PC-9 (cell line): Measurements from ENCODE around the gene LARGE1. TPM values are rescaled to one million over a fixed set of nuclear protein-coding genes. Genes with fewer than 3 reads are reported as not detected.

Source experiments
- Bru-seq: library from RNA; stranded (reverse); fragments of 400-500 nt; gene quantifications from one replicate; lab custom pipeline; 2021; lab: Mats Ljungman, UMichigan
- BruChase-seq, 2 experiments: library from RNA; stranded (reverse); fragments of 400-500 nt; gene quantifications; one replicate each; lab custom pipeline; 2021; lab: Mats Ljungman, UMichigan
- BruUV-seq: library from RNA; stranded (reverse); fragments of 400-500 nt; replicated peaks from 2 replicates; lab custom pipeline; 2021; lab: Mats Ljungman, UMichigan
- CTCF ChIA-PET: fragments of 300-600 bp; sonication (Branson Sonifier 250); formaldehyde crosslinking; loops from one replicate; lab custom pipeline; 2022; ENCODE audit warnings: antibody characterized with exemption; lab: Charles Lee
- POLR2A ChIA-PET: fragments of 300-600 bp; sonication (Branson Sonifier 250); formaldehyde crosslinking; loops from one replicate; lab custom pipeline; 2022; ENCODE audit warnings: antibody characterized with exemption; ENCODE audit not compliant: unreplicated experiment; lab: Charles Lee
- DNase-seq, 2 experiments: peaks; one replicate each; pipeline versions ENCODE4 v3.0.0 to v3.0.0-alpha.2; 2015 to 2022; ENCODE audit warnings: mixed read lengths in 1 of 2
- H2AFZ ChIP-seq: fragments of 200-600 bp; sonication (generic); 2 replicates; pipeline ENCODE4 v1.8.1; 2017; ENCODE audit warnings: antibody characterized with exemption
- H3F3A ChIP-seq: fragments of 200-600 bp; sonication (generic); 2 replicates; pipeline ENCODE4 v1.8.1; 2017; ENCODE audit warnings: antibody characterized with exemption, mild to moderate bottlenecking, low read depth; ENCODE audit not compliant: insufficient read depth
- H3K27ac ChIP-seq: fragments of 200-600 bp; sonication (generic); 2 replicates; pipeline ENCODE4 v1.6.1; 2016; ENCODE audit warnings: mixed run types
- H3K27me3 ChIP-seq: fragments of 200-600 bp; sonication (generic); 2 replicates; pipeline ENCODE4 v1.6.1; 2016; ENCODE audit warnings: low read depth, mixed run types; ENCODE audit not compliant: insufficient read depth
- H3K36me3 ChIP-seq: fragments of 200-600 bp; sonication (generic); 2 replicates; pipeline ENCODE4 v1.6.1; 2016; ENCODE audit warnings: low read depth, mixed run types
- H3K4me1 ChIP-seq: fragments of 200-600 bp; sonication (generic); replicated peaks from 2 replicates; pipeline ENCODE4 v1.6.1; 2016; ENCODE audit warnings: mixed run types; ENCODE audit not compliant: insufficient read depth
- H3K4me2 ChIP-seq: fragments of 200-600 bp; sonication (generic); 2 replicates; pipeline ENCODE4 v1.6.1; 2017; ENCODE audit warnings: mixed run types
- H3K4me3 ChIP-seq: fragments of 200-600 bp; sonication (generic); 2 replicates; pipeline ENCODE4 v1.6.1; 2016; ENCODE audit warnings: mixed run types
- H3K79me2 ChIP-seq: fragments of 200-600 bp; sonication (generic); 2 replicates; pipeline ENCODE4 v1.6.1; 2017; ENCODE audit warnings: low read depth, mixed run types
- H3K9me2 ChIP-seq: fragments of 200-600 bp; sonication (generic); 2 replicates; pipeline ENCODE4 v1.8.1; 2017; ENCODE audit warnings: mild to moderate bottlenecking; ENCODE audit not compliant: insufficient read depth
- H3K9me3 ChIP-seq: fragments of 200-600 bp; sonication (generic); 2 replicates; pipeline ENCODE4 v1.8.1; 2016; ENCODE audit warnings: low read depth; ENCODE audit not compliant: insufficient read depth
- H4K20me1 ChIP-seq: fragments of 200-600 bp; sonication (generic); 2 replicates; pipeline ENCODE4 v1.8.1; 2017; ENCODE audit not compliant: insufficient read depth
- EZH2 ChIP-seq: fragments of 200-600 bp; sonication (generic); IDR thresholded peaks from 2 replicates; pipeline ENCODE4 v1.8.0; 2017; ENCODE audit warnings: antibody characterized with exemption, low read depth
- intact Hi-C: fragments of 100-400 bp; cut with micrococcal nuclease; formaldehyde crosslinking; loops from one replicate; pipeline ENCODE4 v1.10.0; 2022; ENCODE audit not compliant: unreplicated experiment
- long read RNA-seq: library from polyadenylated mRNA; stranded (forward); transcript quantifications from one replicate; pipeline ENCODE4 v2.0.0, GENCODE V29; 2022
- total RNA-seq: library from RNA; stranded (reverse); gene quantifications from 2 replicates; pipeline ENCODE4 v1.2.3, GENCODE V29; 2021
- TF ChIP-seq, protein P1 (sequence below): fragments of 200-600 bp; sonication (generic); conservative IDR thresholded peaks from 2 replicates; pipeline ENCODE4 v1.6.1; 2017; ENCODE audit warnings: mixed run types, antibody characterized with exemption, mild to moderate bottlenecking, moderate library complexity

The LARGE1 gene
- total RNA-seq (12.5 and 18.3 TPM in 2 replicates), Bru-seq, nascent RNA (percentile 54 among the genes with signal in this experiment), BruChase-seq, experiment 1, labeled RNA remaining after a 2-hour chase (percentile 48 among the genes with signal in this experiment), BruChase-seq, experiment 2, labeled RNA remaining after a 6-hour chase (percentile 39 among the genes with signal in this experiment)
- long read RNA-seq, full-length matches to known transcripts = 1 of 7 reads
- long read RNA-seq, partial matches to known transcripts = 1 of 7 reads
- long read RNA-seq, other reads (novel, unspliced or antisense) = 5 of 7 reads

GRCh38 chr22:33920197-33920540, at the start of gene LARGE1:
Gene LARGE1, minus strand, starts transcription at chr22:33920476.
- Histone ChIP-seq H3K79me2 (no peaks in the 10 kb centered on the region), H3F3A (no peaks in the 10 kb centered on the region), H3K9me3 (no peaks in the 10 kb centered on the region), H2AFZ (peak within 1 kb of the TSS; percentile 95), H3K27me3 (peaks cover 56% of the 10 kb centered on the region), H4K20me1 (no peaks in the 10 kb centered on the region; the same call in 1 of the 2 replicates), H3K4me2 (peak within 1 kb of the TSS; percentile 94), H3K9me2 (no peaks in the 10 kb centered on the region), H3K36me3 (no peaks in the 10 kb centered on the region), H3K4me1 (0 out of 2 replicates have a peak, but pooled peaks cover 5% of the 10 kb centered on the region), H3K27ac (no peak within 1 kb of the TSS), H3K4me3 (peak within 1 kb of the TSS; percentile 68)
- DNase-seq = peak in 1 of 2 experiments; percentile 37
- CTCF ChIA-PET = no interaction called here
- TF ChIP-seq, protein P1, sequence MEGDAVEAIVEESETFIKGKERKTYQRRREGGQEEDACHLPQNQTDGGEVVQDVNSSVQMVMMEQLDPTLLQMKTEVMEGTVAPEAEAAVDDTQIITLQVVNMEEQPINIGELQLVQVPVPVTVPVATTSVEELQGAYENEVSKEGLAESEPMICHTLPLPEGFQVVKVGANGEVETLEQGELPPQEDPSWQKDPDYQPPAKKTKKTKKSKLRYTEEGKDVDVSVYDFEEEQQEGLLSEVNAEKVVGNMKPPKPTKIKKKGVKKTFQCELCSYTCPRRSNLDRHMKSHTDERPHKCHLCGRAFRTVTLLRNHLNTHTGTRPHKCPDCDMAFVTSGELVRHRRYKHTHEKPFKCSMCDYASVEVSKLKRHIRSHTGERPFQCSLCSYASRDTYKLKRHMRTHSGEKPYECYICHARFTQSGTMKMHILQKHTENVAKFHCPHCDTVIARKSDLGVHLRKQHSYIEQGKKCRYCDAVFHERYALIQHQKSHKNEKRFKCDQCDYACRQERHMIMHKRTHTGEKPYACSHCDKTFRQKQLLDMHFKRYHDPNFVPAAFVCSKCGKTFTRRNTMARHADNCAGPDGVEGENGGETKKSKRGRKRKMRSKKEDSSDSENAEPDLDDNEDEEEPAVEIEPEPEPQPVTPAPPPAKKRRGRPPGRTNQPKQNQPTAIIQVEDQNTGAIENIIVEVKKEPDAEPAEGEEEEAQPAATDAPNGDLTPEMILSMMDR = no peak
- no peak for TF ChIP-seq EZH2
- intact Hi-C loops = loop anchor here (5.0 kb wide), 5 partner anchors 68 to 1237 kb away; no protein-coding TSS in a partner anchor
- POLR2A ChIA-PET = interaction anchor here (0.6 kb wide), 1 partner anchor 667 kb away, joined by 3 read pairs; no protein-coding TSS in a partner anchor
- BruUV-seq = no TSS peak

DNA sequence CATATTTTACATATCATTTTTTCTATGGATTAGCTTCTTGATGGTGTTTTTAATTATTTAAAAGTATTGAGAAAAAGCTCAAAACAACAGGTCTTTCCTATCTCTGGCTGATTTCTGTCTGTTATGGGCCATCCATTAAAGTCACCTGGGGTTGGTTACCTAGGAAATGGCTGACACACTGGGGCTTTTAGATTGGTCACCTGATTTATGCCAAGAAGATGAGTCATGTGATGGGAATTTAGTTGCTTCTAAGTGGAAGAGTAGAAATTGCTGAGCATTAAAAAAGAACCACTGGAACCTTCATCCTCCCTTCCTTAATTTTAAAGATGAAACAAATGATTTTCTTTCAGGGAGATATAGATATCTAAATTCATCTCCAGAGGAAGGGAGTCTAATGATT, 48.8 kb upstream of the LARGE1 start:
- no peak overlapping the region for H3K4me3 ChIP-seq
- no peak overlapping the region for H2AFZ ChIP-seq
- no peak for DNase-seq
- no peak overlapping the region for H3K4me2 ChIP-seq
- H3F3A ChIP-seq = no peaks in the 10 kb centered on the region
- BruUV-seq = no TSS peak
- no peaks in the 10 kb centered on the region for H3K27me3 ChIP-seq
- H3K9me2 ChIP-seq = no peaks in the 10 kb centered on the region
- H3K36me3 ChIP-seq = no peaks in the 10 kb centered on the region
- H4K20me1 ChIP-seq = no peaks in the 10 kb centered on the region
- POLR2A ChIA-PET = no interaction called here
- no peaks in the 10 kb centered on the region for H3K9me3 ChIP-seq
- CTCF ChIA-PET = interaction anchor here (0.6 kb wide), 1 partner anchor 449 kb away, joined by 14 read pairs; no protein-coding TSS in a partner anchor
- H3K27ac ChIP-seq = no peak overlapping the region
- intact Hi-C loops = no loop called here
- H3K79me2 ChIP-seq = no peaks in the 10 kb centered on the region
- H3K4me1 ChIP-seq = no peaks in the 10 kb centered on the region
- TF ChIP-seq EZH2 = no peak
- TF ChIP-seq, protein P1 = no peak

GRCh38 chr22:33964121-33964520, 43.8 kb upstream of the LARGE1 start:
- Histone ChIP-seq H3K27ac (no peak overlapping the region), H3K27me3 (peaks cover 7% of the 10 kb centered on the region), H3K4me3 (no peak overlapping the region), H3K9me2 (no peaks in the 10 kb centered on the region), H3K4me1 (no peaks in the 10 kb centered on the region), H4K20me1 (no peaks in the 10 kb centered on the region), H3K4me2 (no peak overlapping the region), H3K9me3 (no peaks in the 10 kb centered on the region), H3K79me2 (no peaks in the 10 kb centered on the region), H3K36me3 (no peaks in the 10 kb centered on the region), H2AFZ (no peak overlapping the region), H3F3A (no peaks in the 10 kb centered on the region)
- POLR2A ChIA-PET = no interaction called here
- CTCF ChIA-PET = no interaction called here
- no TSS peak for BruUV-seq
- intact Hi-C loops = no loop called here
- TF ChIP-seq, protein P1 = no peak
- no peak for TF ChIP-seq EZH2
- DNase-seq = no peak
